NCI-H82 (cell line): ENCODE measurements around the gene AMDHD2.
A peak's percentile ranks its signal among the peaks of the same experiment; 100 is the strongest.
"Not testable (repeated sequence)": the region's sequence is repeated elsewhere in the genome, so short reads cannot be mapped to it uniquely, and the experiment has no call there.

Experiments used
- DNase-seq: peaks from one replicate; lab custom pipeline; 2025; lab: John Stamatoyannopoulos, UW

The AMDHD2 gene, protein sequence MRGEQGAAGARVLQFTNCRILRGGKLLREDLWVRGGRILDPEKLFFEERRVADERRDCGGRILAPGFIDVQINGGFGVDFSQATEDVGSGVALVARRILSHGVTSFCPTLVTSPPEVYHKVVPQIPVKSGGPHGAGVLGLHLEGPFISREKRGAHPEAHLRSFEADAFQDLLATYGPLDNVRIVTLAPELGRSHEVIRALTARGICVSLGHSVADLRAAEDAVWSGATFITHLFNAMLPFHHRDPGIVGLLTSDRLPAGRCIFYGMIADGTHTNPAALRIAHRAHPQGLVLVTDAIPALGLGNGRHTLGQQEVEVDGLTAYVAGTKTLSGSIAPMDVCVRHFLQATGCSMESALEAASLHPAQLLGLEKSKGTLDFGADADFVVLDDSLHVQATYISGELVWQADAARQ

DNA sequence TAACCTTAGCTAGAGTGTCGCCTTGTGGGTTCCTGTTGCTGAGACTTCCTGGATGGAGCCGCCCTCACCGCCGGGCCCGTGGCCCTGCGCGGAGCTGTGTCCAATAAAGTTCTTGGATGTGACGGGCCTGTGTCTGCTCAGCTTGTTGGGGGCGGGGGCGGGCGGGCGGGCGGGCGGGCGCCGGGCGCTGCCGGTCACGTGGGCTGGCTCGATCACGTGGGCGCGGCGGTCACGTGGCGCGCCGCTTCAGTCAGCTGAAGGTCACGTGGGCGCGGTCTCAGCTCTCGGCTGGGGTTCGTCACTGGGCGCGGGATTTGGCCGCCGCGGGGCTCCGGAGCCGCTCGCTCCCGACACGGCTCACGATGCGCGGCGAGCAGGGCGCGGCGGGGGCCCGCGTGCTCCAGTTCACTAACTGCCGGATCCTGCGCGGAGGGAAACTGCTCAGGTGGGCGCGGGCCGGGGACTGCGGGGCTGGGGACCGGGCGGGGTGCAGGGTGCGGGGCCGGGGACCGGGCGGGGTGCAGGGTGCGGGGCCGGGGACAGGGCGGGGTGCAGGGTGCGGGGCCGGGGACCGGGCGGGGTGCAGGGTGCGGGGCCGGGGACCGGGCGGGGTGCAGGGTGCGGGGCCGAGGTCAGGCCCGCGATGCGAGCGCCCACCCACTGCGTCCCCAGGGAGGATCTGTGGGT is at the start of gene AMDHD2:
TSS of gene AMDHD2 (plus strand) at position 275 of the 687 bp plus-strand sequence. CDS start at position 363, 88 bp downstream.
- DNase-seq: peak; percentile 94

DNA sequence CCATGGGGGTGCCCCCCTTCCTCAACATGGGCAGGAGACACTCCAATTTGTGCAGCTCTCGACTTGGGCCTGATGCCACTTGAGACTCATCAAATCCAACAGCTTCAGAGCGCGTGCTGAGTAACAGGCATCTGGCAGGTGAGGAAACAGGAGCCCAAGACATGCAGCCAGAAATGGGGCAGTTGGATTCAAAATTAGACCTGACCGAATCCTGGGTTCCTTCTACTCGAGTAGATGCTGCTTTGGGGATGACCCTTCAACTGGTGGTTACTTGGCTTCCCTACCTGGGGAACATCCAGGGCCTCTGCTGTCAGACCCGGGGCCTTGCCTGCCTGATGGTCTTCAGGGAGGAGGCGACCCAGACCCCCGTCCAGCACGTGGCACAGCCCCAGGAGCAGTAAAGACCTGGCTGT is 49.6 kb upstream of the AMDHD2 start:
- DNase-seq: peak; percentile 82

DNA sequence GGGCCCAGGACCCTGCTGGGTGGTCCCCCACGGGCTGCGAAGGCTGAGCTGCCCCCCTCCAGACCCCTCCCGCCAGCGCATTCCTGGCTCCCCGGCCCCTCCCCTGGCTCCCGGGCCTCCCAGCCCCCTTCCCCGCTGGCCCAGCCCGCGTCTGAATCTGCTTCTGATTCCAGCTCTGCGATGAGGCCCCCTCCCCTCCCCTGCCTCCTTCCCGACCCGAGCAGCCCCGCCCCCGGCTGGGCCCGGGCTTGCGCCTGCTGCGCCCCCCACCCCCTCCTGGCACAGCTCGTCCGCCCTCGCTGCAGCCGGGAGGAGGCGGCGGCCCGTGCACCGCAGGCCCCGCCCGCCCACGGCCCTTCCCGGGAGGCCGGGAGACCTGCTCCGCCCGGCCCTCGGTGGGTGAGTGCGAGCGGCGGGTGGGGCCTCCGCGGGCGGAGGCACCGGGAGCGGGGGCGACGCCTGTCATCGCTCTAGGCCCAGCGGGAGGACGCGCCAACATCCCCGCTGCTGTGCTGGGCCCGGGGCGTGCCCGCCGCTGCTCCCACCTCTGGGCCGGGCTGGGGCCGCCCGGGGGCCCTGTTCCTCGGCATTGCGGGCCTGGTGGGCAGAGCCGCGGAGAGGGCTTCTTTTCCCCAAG is 49.0 kb upstream of the AMDHD2 start, which contains the start of gene NTN3:
TSS of gene NTN3 (plus strand) at position 282 of the 637 bp plus-strand sequence. CDS start 405 bp downstream, outside the sequence.
- peak; percentile 97 for DNase-seq

DNA sequence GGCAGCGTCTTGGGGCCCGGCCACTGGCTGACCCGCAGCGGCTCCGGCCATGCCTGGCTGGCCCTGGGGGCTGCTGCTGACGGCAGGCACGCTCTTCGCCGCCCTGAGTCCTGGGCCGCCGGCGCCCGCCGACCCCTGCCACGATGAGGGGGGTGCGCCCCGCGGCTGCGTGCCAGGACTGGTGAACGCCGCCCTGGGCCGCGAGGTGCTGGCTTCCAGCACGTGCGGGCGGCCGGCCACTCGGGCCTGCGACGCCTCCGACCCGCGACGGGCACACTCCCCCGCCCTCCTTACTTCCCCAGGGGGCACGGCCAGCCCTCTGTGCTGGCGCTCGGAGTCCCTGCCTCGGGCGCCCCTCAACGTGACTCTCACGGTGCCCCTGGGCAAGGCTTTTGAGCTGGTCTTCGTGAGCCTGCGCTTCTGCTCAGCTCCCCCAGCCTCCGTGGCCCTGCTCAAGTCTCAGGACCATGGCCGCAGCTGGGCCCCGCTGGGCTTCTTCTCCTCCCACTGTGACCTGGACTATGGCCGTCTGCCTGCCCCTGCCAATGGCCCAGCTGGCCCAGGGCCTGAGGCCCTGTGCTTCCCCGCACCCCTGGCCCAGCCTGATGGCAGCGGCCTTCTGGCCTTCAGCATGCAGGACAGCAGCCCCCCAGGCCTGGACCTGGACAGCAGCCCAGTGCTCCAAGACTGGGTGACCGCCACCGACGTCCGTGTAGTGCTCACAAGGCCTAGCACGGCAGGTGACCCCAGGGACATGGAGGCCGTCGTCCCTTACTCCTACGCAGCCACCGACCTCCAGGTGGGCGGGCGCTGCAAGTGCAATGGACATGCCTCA is 48.3 kb upstream of the AMDHD2 start:
- peak; percentile 62 for DNase-seq

DNA sequence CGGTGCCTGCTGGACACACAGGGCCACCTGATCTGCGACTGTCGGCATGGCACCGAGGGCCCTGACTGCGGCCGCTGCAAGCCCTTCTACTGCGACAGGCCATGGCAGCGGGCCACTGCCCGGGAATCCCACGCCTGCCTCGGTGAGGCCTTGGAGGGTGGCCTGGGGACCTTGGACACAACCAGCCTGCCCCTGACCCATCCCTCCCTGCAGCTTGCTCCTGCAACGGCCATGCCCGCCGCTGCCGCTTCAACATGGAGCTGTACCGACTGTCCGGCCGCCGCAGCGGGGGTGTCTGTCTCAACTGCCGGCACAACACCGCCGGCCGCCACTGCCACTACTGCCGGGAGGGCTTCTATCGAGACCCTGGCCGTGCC is 47.7 kb upstream of the AMDHD2 start:
- DNase-seq: no peak

DNA sequence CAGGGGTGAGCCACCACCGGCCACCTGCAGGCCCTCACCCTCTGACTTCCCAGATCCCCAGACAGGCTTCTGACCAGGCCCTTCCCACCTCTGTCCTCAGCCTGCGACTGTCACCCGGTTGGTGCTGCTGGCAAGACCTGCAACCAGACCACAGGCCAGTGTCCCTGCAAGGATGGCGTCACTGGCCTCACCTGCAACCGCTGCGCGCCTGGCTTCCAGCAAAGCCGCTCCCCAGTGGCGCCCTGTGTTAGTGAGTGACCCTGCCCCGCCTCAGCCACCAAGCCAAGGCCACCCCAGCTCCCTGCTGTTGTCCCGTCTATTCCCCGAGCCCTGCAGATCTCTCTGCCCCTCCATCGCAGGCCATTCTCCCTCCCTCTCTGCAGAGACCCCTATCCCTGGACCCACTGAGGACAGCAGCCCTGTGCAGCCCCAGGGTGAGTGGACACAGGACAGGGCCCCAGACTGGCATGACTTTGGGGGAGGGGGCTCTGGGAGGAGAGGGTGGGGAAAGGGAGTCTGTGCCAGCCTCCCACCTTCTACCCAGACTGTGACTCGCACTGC is 47.2 kb upstream of the AMDHD2 start:
- DNase-seq: no peak

DNA sequence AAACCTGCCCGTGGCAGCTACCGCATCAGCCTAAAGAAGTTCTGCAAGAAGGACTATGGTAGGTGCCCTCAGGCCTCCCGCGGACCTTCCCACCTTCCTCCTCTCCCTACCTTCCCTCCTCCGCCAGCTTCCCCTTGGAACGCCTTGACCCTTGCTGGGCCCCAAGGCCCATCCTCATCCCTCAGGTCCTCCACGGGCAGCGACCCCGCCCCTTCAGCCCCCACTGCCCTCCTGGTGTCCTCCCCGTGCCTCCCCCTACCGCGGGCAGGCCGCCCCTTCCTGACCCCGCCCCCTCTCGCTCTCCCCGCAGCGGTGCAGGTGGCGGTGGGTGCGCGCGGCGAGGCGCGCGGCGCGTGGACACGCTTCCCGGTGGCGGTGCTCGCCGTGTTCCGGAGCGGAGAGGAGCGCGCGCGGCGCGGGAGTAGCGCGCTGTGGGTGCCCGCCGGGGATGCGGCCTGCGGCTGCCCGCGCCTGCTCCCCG is 46.7 kb upstream of the AMDHD2 start:
- DNase-seq: peak; percentile 91

DNA sequence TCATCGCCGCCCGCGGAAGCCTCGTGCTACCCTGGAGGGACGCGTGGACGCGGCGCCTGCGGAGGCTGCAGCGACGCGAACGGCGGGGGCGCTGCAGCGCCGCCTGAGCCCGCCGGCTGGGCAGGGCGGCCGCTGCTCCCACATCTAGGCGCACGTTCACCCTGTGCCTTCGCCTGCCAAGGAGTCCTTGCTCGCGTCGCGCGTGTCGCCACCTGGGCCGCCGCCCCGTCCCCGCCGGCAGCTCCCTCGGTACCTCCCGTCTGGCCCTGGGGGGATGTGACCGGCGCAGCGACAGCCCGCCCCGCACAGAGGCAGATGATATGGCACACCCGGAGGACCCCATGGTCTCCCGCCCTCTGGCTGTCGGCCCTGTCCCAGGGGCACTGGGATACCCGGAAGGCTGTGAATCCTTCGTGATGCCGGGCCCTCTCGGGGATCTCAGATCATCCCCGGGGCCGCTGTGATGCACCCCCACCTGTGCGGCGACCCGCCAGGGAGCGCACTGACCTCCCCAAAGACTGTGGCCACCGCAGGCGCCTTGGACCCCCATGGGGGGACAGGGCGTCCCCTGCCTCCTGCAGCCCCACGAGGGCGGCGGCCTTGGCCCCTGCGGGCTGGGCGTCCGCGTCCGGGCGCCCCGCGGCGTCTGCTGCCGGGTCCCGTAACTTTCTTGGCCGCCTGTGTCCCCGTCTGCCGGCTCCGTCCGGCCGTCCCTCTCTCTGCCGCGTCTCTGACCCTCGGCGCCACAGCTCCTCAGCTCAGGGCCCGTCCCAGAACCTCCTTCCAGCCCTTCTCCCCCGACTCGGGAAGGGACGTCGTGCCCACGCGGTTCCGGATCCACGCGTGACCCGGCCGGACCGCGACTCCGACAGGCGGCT is 45.9 kb upstream of the AMDHD2 start:
- DNase-seq: peak; percentile 69

DNA sequence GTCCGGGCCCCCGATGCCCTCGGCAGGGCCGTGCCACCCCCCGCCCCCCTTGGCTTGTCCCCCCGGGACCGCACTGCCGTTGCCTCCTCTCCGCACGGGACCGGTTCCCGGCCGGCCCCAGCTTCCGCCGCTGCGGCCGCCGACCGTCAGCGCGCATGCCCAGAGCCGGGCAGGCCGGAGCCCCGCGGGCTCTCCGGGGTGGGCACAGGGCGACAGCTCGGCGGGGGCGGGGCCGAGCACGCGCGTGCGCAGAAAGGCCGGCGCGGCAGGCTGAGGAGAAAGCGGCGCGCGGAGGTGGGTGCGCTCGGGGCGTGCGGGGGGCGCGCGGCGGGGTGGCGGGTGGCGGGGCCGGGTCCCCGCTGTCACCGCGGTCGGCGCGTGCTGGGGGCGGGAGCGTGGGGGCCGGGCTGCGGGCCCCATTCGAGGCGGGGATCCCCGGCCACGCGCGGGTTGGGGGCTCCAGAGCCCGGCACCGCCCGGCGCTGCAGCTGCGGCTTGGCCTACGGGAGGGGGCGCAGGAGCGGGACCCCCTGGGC is 45.2 kb upstream of the AMDHD2 start, which contains the start of gene TBC1D24:
TSS of gene TBC1D24 (plus strand) at position 251 of the 536 bp plus-strand sequence. CDS start 21,022 bp downstream, outside the sequence.
- peak; percentile 88 for DNase-seq

DNA sequence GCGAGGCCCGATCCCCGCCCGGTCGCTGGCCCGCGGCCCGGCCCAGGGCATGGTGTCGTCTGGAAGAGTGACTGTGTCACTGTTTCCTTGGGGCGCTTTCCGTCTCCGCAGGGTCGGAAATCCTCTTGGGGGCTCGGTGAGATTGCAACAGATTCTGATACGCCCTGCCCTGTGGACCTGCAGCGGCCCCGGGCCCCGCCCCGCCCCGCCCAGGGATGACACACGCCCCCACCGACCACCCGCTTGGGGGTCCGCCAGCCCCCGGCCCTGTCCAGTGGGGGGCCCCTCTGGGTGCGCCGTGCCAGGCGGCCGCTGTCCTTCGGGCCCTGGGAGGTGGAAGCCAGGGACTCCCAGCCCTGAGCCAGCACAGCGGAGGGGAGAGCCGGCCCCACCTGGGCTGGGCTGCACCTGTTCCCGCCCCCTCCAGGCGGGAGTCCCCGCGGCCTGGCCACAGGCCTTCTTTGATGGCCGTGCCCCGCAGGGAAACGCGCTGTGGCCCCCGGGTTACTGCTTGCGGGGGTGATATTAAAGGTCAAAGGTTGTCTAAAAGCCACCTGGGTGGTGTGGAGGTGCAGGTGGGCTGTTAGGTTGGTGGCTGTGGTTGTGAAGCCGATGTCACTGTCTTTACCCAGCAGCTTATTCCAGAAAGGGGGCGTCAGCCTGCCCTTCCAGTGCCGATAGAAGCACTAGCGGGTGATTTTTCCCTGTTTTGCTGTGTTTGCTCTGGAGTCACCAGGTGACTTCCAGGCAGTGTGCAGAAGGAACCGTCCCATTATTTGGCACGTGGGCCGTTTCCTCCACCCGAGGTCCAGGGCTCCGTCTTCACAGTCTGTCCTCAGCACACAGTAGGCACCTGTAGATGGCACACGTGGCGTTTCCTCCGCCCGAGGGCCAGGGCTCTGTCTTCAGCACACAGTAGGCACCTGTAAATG is 44.5 kb upstream of the AMDHD2 start:
- peak; percentile 50 for DNase-seq

DNA sequence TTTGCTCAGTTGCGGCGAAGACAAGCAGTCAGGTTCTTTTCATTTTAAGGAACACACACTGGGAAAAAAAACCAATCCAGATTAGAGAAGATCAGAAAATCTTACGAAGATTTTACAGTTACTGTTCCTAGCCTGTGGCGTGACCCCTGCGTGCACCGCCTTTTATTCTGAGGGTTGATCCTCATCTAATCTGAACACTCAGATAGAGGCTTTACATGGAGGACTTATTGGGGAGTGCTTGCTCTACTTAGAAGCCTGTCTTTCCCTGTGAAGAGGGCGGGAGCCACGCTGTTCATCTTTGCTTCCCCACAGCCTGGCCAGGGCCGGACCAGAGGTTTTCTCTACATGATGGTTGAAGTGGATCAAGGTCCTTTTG is 43.8 kb upstream of the AMDHD2 start:
- peak; percentile 30 for DNase-seq

DNA sequence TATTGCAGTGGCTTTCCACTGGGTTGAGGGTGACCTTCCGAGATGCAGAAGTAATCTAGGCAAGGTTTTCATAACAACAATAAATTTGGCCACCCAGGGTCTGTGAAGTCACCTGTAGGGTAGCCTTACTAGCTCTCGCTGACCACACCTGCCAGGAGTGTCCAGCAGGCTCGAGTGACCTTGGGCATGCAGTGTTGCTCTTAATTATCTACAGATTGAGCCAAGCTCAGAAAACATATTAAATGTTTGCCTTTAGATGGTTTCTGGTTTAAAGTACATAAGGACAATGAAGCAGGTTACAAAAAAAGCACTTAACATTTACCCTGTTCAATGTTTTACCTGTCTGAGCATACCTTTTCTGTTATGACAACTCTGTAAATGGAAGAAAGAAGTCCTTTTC is 43.4 kb upstream of the AMDHD2 start:
- DNase-seq: no peak

DNA sequence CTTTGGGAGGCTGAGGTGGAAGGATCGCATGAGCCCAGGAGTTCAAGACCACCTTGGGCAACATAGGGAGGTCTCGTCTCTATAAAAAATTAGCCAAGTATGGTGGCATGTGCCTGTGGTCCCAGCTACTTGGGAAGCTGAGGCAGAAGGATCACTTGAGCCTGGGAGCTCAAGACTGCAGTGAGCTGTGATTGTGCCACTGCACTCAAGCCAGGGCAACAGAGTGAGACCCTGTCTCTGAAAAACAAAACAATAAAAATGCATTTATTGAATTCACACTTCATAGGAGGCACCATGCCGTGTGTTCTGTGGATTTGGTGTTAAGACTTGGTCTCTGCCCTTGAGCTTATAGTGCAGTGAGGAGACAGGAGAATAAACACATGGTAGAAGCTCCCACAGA is 42.8 kb upstream of the AMDHD2 start:
- DNase-seq: no peak

DNA sequence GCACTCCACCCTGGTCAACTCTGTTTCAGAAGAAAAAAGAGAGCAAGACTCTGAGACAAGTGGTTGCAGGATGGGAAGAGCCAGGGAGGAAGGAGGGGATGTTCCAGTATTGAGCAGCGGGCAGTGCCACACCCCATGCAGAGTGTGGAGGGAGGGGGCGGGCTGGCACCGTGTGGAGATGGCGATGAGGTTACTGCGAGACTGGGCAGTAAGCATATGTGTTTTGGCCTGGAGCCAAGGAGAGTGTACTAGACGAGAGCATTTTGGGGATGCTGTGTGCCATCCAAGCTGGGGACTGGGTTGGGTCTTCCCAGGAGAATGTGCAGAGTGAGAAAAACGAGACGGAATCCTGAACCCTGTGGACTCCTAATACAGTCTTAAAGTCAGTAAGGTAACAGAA is 41.9 kb upstream of the AMDHD2 start:
- DNase-seq: no peak

DNA sequence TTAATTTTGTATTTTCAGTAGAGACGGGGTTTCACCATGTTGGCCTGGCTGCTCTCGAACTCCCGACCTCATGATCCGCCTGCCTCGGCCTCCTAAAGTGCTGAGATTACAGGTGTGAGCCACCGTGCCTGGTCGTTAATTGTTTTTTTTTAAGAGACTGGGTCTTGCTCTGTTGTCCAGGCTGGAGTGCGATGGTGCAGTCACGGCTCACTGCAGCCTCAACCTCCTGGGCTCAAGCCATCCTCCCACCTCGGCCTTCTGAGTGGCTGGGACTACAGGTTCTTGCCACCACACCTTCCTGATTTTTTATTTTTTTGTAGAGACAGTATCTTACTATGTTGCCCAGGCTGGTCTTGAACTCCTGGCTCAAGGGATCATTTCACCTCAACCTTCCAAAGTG is 40.2 kb upstream of the AMDHD2 start:
- DNase-seq: not testable (repeated sequence)

DNA sequence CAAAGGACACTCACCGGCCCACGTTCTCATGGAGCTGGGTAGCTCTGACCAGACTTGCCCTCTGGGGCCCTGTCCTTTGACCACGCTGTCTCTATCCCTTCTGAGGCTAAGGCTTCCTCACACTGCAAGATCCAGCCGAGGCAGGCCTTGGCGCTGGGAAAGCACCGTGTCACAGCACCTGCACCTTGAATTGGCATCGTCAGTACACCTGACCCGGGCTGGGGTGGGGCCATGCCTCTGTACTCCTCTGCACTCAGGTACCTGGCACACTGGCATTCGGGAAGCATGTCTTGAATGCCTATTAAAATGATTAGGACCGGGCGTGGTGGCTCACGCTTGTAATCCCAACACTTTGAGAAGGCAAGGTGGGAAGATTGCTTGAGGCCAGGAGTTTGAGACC is 39.2 kb upstream of the AMDHD2 start:
- DNase-seq: no peak

DNA sequence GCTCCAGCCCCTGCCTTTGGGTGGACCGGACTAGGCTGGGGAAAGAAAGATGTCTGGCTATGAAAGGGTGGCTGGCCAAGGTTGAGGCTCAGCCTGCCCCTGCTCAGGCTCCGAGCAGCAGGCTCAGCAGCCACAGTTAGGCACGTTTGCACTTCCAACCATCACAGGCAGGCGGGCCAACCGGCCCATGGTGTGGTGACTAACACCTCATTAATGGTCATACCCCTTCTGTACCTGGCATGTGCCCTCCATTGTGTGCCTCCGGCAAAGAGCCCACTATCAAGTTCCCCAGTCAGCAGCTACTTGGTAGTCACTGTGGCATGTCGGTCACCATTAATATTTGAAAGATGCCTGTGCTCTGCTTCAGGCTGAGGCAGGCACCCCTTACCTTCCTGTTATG is 38.5 kb upstream of the AMDHD2 start:
- DNase-seq: no peak

DNA sequence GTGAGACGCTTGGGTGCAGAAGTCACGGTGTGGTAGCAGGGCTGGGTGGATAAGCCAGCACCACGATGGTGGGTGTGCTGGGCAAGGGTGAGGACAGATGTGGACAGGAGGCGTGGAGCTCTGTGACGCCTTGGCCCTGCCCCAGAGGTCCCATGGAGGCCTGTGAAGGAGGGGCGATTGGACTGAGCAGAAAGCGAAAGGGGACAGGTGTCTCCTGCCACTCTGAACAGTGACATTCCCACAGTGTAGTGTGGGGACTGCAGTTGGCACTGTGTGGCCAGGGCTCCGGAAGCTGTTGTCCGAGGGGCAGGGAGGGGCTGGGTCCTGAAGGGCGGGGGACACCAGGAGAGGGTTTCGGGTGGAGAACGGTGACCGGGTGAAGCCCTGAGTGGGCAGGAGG is 37.9 kb upstream of the AMDHD2 start:
- DNase-seq: no peak
